Stimulated activated CD4-positive, alpha-beta T cell treated with anti-CD3 and anti-CD28 coated beads, Interleukin-12 subunit alpha, Interleukin-12 subunit beta, amount 100 ng/mL, for 4 hours (primary cell): ENCODE results near the gene AHCY.
"Not testable (repeated sequence)": the region's sequence is repeated elsewhere in the genome, so short reads cannot be mapped to it uniquely, and the experiment has no call there.

Source experiments
- DNase-seq: peaks from one replicate; pipeline ENCODE4 v3.0.0-alpha.2; 2020

Gene AHCY

DNA sequence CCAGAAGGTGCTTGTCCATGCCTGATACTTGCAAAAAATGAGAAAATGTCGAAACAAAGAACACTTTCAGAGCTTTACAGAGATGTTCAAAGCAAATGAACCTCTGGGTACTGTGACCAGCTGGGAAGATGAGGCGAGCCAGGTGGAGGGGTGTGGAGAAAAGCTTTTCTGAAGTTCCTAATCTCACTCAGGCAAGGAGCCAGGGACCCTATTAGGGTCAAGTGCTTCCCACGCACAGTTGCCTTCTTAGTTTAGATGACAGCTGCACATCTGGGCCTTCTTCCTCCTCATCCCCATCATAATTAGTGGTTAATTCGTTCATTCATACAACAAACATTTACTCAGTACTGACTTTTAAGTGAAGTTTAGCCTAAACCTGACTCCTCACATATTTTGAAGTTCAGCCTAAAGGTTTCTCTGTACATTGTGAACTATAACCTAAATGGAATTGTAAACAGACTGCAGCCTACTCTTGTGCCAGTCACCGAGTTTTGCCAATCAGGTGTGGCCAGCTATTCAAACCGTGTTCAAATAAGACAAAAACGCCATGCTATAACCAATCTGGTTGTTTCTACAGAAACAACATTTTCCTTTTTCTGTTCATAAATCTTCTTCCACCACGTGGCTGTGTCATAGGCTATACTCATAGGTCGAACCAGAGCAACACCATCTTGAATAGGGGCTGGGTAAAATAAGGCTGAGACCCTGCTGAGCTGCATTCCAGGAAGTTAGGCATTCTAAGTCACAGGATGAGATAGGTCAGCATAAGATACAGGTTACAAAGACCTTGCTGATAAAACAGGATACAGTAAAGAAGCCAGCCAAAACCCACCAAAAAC, 19.3 kb upstream of the AHCY start:
- no peak for DNase-seq

DNA sequence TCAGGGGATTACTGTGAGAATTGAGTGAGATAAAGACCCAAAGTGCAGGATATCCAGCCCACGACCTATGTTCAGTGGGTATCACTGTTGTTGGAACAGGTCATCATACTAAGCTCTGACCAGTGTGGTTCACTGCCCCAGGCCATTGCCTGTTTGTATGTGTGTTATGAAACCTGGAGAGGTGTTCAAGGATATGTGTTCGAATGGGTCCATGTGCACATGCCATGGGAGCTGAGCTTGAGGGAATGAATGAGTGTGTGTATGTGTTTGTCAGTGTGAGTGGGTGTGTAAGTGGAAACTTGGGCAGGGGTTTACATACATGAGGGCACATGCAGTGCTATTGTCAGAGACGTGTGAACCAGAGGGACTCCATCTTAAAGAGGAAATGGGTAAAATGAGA, 17.7 kb upstream of the AHCY start:
- DNase-seq = no peak

DNA sequence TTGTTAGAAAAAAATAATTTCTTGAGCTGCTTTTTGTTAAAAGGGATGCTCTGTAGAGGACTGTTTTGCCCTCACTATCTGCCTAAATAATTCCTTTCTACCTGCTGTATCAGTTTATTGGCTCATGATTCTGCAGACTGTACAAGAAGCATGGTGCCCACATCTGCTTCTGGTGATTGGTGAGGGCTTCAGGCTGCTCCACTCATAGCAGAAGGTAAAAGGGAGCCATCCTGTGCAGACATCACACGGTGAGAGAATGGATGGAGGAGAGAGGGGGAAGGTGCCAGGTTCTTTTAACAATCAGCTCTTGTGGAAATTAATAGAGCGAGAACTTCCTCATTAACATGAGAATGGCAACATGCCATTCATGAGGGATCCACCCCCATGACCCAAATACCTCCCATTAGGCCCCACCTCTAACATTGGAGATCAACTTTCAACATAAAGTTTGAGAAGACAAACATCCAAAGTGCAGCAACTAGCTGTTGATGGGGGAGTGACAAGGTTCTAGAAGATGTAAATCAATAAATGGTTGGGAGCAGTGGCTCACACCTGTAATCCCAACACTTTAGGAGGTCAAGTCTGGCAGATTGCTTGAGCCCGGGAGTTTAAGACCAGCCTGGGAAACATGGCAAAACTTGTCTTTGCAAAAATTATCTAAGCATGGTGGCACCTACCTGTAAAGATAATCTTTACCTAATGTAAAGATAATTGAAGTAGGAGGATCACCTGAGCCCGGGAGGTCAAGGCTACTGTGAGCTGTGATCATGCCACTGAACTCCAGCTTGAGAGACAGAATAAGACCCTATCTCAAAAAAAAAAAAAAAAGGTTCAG, 15.7 kb upstream of the AHCY start:
- DNase-seq = no peak

DNA sequence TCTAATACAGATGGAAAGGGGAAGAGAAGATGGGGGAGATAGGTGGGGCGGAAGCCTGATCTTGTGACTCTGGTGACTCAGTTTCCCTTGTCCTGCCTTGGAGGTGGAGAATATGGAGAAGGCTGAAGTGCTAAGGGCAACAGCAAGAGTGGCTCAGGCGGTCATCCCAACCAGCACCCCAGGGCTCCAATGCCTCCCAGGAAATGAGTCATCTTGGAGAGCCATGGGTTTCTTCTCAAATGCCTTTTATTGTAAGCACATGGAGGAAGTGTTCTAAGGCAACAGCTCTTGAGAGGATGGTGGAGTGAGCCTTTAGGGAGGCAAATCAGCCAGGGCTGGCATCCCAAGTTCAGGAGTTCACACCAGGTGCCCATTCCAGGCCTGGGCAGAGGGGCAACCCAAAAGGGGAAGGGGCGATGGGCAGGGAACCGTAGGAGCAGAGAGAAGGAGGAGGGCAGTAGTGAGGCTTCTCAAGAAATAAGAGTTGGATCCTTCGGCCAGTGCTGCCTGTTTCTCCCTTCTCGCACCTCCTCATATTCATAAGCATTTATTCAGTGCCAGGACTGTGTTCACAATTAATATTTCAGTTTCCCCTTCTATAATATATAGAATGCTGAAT, 13.2 kb upstream of the AHCY start:
- no peak for DNase-seq

DNA sequence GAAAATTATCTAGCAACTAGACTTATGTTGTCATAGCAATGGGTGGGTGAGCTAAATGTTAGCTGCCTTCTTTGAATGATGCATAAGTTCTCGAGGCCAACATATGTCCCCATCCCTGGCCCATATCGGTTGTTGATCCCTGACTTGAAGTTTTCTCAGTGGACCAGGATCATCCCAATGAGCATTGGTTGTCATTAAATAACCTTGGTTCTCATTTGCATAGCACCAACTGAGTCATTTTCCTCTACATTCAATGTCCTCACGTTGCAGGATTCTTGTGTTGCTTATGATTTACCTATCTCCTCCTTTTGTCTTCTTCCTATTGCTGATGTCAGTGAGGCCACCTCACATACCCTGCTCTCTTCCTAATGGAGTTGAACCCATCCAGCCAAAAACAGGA, 12.1 kb upstream of the AHCY start:
- DNase-seq = no peak

DNA sequence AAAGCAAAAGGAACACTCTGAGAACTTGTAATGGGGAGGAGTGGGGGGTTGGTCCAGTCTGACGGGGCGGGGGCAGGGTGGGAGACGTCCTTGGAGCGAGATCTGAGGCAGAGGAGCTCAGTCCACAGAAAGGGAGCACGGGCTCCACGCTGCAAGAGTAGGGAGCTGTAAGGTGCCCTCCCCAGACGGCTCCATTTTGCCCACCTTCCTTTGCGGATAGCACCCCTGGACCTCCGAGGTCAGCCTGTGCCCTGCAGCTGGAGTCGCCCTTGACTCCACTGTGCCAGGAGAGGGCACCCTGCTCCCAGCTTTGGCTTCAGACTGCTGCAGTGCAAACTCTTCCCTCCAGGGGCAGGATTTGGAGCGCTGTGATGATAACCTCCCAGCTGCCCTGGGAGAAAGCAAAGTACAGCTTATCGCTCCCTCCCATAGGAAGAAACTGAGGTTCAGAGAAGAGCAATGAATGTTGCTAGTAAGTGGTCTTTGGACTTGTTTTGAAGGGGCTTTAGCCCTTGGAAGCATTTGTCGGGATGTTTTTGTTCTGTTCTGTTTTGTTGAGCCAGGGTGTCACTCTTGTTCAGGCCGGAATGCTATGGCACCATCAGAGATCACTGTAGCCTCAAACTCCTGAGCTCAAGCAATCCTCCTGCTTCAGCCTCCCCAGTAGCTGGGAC, 9.5 kb upstream of the AHCY start:
- DNase-seq = peak; percentile 81

DNA sequence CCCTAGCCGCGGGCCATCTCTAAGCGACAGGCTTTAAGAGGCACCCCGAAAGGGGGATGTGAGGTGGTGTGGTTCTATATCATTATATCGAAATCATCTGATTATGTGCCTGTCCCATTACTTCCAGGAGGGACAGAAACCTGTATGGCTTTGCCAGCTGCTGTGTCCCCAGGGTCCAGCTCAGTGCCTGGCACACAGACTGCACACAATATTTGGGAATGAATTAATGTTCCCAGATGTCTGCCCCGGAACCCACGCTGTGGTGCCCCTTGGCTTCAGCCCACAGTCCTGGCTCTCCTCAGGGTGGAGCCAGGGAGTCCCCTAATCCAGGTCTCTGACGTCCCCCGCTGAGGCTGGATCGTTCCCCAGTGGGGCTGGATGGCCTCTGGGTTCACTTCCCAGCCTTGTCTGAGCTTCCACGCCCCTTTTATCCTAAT, 8.9 kb upstream of the AHCY start:
- no peak for DNase-seq

DNA sequence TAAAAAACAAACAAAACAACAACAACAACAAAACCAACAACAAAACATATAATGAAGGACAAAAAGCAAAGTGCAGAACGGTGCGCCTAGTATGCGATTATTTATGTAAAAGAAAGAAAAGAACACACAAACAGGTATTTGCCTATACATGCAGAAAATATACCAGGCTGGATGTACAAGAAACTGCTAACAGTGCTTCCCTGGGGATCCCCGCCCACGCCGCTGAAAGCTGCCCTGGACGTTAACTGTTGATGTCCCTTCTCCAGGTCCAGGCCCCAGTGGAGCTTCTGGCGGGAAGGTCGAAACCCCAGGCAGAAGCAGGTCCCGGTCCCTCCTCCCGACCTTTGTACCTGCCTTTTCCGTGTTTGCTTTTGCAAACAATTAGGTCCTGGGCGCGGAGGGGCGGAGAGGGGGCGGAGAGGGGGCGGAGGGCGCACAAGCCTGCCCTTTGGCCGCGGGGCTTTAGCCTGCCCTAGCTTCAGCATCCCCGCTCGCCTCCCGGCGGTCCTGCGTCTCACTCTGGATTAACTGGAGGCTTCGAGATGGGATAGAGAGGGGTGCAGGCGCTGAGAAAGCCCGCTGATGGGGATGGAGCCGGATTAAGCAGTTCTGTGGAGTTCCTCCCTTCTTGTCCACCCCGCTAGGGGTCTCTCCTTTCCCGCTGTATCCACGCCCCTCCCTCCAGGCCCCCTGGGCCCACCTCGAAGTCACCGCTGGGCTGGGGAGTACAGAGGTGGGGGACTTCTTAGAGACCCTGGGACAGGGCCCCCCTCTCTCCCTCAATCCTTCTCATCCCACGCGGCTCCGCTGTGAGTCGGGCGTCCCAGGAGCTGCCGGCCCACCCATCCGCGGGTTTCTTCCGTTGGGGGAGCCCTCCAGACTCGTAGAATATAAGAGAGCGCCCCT, 8.2 kb upstream of the AHCY start:
- no peak for DNase-seq

DNA sequence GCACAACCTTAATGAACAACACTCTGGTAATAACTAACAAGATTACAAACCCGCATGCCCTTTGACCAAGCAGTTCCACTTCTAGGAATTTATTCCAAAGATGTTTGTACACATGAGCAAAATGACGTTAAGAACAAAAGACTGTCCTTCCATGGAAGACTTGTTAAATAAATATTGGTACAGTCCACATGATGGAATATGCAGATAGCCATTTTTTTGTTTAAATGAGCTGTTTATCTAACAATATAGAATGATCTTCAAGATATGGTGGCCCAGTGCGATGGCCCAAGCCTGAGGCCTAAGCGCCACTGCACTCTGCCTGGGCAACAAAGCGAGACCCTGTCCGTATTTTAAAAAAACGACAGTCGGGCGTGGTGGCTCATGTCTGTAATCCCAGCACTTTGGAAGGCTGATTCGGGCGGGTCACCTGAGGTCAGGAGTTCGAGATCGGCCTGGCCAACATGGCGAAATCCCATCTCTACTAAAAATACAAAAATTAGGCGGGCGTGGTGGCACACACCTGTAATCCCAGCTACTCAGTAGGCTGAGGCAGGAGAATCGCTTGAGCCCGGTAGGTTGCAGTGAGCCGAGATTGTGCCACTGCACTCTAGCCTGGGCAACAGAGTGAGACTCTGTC, 7.4 kb upstream of the AHCY start:
- no peak for DNase-seq

DNA sequence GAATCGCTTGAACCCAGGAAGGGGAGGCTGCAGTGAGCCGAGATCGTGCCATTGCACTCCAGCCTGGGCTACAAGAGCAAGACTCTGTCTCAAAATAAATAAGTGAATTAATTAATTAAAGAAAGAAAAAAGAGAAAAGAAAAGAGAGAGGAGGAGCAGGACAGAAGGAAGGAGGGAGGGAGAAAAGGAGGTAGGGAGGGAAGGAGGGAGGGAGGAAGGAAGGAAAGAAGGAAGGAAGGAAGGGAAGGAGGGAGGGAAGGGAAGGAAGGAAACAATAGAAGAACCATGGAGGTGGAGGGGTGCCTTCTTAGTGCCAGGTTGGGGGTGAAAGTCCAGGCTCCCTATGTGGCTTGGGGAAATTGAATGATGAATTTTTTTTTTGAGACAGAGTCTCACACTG, 6.5 kb upstream of the AHCY start:
- DNase-seq = no peak

DNA sequence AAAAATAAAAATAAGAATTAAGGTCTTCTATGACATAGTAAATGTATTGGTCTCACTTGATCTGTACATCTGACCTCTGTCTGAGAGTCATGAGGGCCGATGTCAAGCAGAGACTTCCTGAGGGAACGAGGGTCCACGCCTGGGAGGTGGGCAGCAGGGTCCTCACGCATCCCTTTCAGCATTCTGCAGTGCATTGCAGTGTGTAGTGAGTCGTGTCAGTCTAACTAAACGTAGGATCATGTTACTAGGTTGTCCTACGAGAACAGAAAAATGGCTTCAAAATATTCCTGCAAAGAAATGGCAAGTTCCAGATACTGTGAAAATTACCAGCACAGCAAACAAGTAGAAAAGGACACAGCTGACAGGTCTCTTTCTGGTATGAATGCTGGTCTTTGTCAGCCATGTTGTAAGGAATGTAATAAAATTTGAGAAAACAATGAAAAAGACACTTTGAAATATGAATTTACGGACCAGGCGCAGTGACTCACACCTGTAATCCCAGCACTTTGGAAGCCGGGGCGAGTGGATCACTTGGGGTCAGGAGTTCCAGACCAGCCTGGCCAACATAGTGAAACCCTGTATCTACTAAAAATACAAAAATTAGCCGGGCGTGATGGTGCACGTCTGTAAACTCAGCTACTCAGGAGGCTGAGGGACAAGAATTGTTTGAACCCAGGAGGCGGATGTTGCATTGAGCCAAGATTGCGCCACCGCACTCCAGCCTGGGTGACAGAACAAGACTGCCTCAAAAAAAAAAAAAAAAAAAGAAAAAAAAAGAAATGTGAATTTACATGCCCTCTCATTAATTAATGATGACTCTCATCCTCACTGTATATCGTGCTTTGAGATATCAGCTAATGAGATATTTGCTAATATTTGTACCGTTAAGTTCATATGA, 2.4 kb upstream of the AHCY start:
- DNase-seq = no peak

DNA sequence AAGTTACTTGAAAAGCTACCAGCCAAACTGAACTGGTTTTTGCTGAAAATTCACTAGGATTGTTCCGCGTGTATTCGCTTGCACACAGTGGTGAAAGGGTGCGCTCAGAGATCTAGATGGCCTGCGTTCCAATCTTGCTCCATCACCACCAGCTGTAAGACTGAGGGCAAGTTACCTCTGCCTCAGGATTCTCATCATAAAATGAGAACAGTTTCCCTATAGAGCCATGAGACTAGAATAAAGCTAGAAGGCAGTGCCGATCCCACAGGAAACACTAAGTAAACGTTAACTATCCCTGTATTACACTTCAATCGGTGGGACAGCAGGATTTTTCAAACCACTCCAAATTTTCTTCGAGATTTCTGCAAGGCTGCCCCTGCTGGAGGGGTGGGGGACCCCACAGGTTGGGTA, 838 bp downstream of the AHCY start:
- DNase-seq = no peak

DNA sequence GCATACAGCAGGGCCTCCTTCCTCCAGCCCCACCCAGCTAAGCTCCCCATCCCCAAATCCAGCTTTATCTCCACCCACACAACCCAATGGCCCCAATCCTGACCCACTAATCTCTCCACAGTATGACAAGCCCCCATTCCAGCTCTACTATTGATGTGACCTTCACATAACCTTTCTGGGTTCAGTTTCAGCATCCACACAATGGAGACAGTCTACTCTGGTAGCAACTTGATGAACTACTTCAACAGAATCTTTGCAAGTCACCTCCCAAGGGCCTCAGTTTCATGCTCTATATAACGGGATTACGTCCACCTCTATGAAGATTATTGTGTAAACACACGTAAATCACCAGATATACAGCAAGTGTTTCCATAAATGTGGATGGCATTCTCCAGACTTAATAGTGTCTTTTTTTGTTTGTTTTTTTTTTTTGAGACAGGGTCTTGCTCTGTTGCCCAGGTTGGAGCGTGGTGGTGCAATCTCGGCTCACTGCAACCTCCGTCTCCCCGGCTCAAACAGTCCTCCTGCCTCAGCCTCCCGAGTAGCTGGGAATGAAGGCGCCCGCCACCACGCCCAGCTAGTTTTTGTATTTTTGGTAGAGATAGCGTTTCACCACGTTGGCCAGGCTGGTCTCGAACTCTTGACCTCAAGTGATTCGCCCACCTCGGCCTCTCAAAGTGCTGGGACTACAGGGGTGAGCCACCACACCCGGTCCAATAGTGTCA, 1.4 kb downstream of the AHCY start:
- no peak for DNase-seq

DNA sequence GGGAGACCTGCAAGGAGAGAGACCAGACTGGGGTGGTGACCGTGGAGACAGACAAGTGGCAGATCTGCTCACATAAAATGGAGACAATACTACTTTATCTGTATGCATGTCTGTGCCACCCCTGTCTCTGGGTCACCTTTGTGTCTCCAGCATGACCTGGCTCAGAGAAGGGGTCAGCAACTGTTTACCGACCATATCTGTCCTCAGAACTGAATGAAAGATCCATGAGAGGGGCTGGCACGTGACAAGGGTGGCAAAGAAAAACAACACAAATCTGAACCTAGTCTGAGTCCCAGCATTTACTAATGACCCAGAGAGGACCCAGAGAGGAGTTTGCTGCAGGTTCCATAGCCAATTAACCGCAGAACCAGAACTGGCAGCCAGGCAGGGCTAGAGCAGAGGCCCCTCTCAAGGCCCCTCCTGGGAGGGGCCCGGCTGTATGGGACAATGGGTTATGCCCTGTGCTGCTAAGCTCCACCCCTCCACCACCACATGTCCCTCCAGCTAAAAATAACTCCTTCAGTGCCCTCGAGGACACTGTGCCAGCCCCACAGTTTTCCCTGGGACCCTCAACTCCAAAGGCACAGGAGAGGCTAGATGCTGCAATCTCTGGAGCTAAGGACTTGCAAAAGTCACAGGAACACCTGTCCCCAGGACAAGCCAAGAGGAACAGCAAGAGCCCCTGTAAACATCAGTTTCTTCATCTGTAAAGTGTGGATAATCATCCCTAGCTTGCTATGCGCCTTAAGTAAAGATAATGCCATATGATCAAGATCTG, 2.2 kb downstream of the AHCY start:
- no peak for DNase-seq

DNA sequence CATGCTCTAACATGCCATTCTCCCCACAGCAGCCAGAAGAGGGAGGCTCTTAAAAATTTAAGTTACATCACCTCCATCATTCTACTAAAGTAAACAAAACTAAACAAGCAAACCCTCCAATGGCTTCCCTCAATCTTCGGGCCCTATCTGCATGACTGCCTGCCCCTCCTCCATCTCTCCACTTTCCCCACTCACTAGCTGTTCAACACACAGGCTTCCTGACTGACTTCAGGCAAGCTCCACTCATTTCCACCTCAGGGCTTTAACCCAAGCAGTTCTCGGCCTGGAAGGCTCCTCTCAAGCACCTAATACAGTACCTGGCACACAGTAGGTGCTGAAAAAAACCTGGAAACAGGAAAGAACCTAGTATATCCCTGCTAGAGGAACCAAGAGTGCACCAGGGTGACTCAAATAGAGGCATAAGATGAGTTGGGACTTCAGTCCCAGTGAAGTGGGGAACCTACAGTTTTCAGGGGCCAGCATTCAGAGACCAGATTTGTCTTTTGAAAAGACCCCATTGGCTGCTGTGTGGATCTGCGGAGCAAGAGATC, 2.8 kb downstream of the AHCY start:
- no peak for DNase-seq

DNA sequence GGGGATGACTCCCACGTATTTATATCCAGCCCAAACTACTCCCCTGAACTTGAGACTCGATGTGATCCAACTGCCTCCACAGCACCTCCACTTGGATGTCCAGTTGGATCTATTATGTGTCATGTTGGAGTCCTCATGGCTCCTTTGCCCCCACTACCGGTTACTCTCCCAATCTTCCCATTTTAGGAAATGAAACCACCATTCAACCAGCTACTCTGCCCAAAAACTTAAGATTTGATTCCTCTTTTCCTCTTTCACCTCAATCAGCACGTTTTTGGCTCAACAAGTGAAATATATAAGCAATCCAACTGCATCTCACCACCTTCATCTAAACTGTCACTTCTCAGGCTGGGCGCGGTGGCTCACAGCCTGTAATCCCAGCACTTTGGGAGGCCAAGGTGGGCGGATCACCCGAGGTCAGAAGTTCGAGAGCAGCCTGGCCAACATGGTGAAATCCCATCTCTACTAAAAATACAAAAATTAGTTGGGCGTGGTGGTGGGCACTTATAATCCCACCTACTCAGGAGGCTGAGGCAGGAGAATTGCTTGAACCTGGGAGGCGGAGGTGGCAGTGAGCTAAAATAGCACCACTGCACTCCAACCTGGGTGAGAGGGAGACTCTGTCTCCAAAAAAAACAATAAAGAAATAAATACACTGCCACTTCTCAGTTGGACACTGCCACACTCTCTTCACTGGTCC, 3.4 kb downstream of the AHCY start:
- no peak for DNase-seq

DNA sequence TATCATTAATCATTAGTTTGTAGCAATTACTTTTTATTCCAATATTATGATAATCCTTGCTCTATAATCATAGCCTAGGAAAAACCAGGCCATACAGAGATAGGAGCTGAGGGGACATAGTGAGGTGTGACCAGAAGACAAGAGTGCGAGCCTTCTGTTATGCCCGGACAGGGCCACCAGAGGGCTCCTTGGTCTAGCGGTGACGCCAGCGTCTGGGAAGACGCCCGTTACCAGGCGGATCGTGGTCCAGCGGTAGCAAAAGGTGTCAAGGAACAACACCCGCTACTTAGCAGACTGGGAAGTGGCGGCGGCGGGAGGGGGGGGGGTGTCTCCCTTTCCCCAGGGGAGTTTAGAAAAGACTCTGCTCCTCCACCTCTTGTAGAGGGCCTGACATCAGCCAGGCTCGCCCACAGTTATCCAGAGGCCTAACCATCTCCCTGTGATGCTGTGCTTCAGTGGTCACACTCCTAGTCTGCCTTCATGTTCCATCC, 4.8 kb downstream of the AHCY start:
- DNase-seq = not testable (repeated sequence)

DNA sequence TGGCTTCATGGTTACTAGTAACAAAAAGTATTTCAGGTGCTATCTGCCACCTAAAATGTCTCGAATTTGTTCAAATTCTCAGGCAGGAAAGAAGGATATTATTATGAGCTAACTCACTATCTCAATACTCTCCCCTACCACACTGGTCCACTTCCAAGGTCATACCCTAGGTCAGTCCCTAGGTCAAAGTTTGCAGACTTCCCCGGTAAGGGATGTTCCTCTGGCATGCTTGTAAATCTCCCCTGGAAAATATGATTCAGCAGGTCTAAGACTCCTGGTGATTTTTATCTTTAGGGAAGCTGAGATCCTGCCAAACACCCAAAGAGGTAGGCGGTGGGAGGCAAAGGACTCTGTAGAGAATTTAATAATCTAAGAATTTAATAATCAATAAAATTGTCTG, 6.7 kb downstream of the AHCY start:
- DNase-seq = no peak
